ENCODE measurements around the gene SYCP3.

SYCP3 gene

GRCh38 chr12:101738920-101739665 lies at the start of gene SYCP3:
TSS of gene SYCP3 (minus strand) at chr12:101739462. CDS start at chr12:101737935, 1,527 bp downstream.
- no peaks in the 10 kb centered on the region for H3K27me3 Mint-ChIP-seq (ENCODE audit: low read depth)
- H3K36me3 Mint-ChIP-seq (ENCODE audit: low read depth): peaks cover 34% of the 10 kb centered on the region
- peaks cover 15% of the 10 kb centered on the region for H3K4me1 Mint-ChIP-seq
- H3K27ac Mint-ChIP-seq: no peak within 1 kb of the TSS
- H3K4me3 Mint-ChIP-seq: no peak within 1 kb of the TSS
- H3K9me3 Mint-ChIP-seq: no peaks in the 10 kb centered on the region
- no peak for TF ChIP-seq CTCF (IDR thresholded peaks at IDR 0.05; ENCODE audit: unreplicated experiment in 3 of 3)

GRCh38 chr12:101785671-101786070 lies 46.4 kb upstream of the SYCP3 start:
- Mint-ChIP-seq H3K27ac (no peak overlapping the region), H3K9me3 (no peaks in the 10 kb centered on the region), H3K27me3 (ENCODE audit: low read depth) (no peaks in the 10 kb centered on the region), H3K36me3 (ENCODE audit: low read depth) (peaks cover 28% of the 10 kb centered on the region), H3K4me3 (no peak overlapping the region), H3K4me1 (peaks cover 11% of the 10 kb centered on the region)
- no peak for TF ChIP-seq CTCF (IDR thresholded peaks at IDR 0.05; ENCODE audit: unreplicated experiment in 3 of 3)

- H3K4me1 Mint-ChIP-seq: peaks cover 11% of the 10 kb centered on the region
- H3K4me3 Mint-ChIP-seq: no peak overlapping the region
- peaks cover 23% of the 10 kb centered on the region for H3K36me3 Mint-ChIP-seq (ENCODE audit: low read depth)
- no peaks in the 10 kb centered on the region for H3K27me3 Mint-ChIP-seq (ENCODE audit: low read depth)
- TF ChIP-seq CTCF (IDR thresholded peaks at IDR 0.05; ENCODE audit: unreplicated experiment in 3 of 3): no peak
- H3K9me3 Mint-ChIP-seq: no peaks in the 10 kb centered on the region
- H3K27ac Mint-ChIP-seq: peak overlapping the region in 1 of 3 experiments; percentile 15
Observed at GRCh38 chr12:101784376-101784775, 45.1 kb upstream of the SYCP3 start.

GRCh38 chr12:101783838-101784237 lies 44.6 kb upstream of the SYCP3 start:
- H3K27ac Mint-ChIP-seq: no peak overlapping the region
- no peak for TF ChIP-seq CTCF (IDR thresholded peaks at IDR 0.05; ENCODE audit: unreplicated experiment in 3 of 3)
- no peak overlapping the region for H3K4me3 Mint-ChIP-seq
- no peaks in the 10 kb centered on the region for H3K9me3 Mint-ChIP-seq
- H3K36me3 Mint-ChIP-seq (ENCODE audit: low read depth): peaks cover 20% of the 10 kb centered on the region
- H3K27me3 Mint-ChIP-seq (ENCODE audit: low read depth): no peaks in the 10 kb centered on the region
- peaks cover 11% of the 10 kb centered on the region for H3K4me1 Mint-ChIP-seq

GRCh38 chr12:101783150-101783549 lies 43.9 kb upstream of the SYCP3 start:
- no peak overlapping the region for H3K4me3 Mint-ChIP-seq
- no peak for TF ChIP-seq CTCF (IDR thresholded peaks at IDR 0.05; ENCODE audit: unreplicated experiment in 3 of 3)

GRCh38 chr12:101782273-101782731 lies 43.0 kb upstream of the SYCP3 start:
- H3K4me1 Mint-ChIP-seq: peaks cover 11% of the 10 kb centered on the region
- TF ChIP-seq CTCF (IDR thresholded peaks at IDR 0.05; ENCODE audit: unreplicated experiment in 3 of 3): no peak
- no peak overlapping the region for H3K27ac Mint-ChIP-seq
- H3K4me3 Mint-ChIP-seq: no peak overlapping the region
- H3K9me3 Mint-ChIP-seq: no peaks in the 10 kb centered on the region
- peaks cover 20% of the 10 kb centered on the region for H3K36me3 Mint-ChIP-seq (ENCODE audit: low read depth)
- no peaks in the 10 kb centered on the region for H3K27me3 Mint-ChIP-seq (ENCODE audit: low read depth)

More at GRCh38 chr12:101783150-101783549, 43.9 kb upstream of the SYCP3 start:
- no peak overlapping the region for H3K27ac Mint-ChIP-seq
- peaks cover 20% of the 10 kb centered on the region for H3K36me3 Mint-ChIP-seq (ENCODE audit: low read depth)
- H3K9me3 Mint-ChIP-seq: no peaks in the 10 kb centered on the region
- no peaks in the 10 kb centered on the region for H3K27me3 Mint-ChIP-seq (ENCODE audit: low read depth)
- H3K4me1 Mint-ChIP-seq: peaks cover 11% of the 10 kb centered on the region
